ENCODE measurements around the gene AJM1. TPM values are rescaled to one million over a fixed set of nuclear protein-coding genes. Genes with fewer than 3 reads are reported as not detected.

AJM1 gene
- total and polyA plus RNA-seq, 2 donors (not counting 1 experiment from before 2014, with no cell fraction given), result 1.7 to 2.9 TPM

GRCh38 chr9:136794281-136794999 is 47.8 kb upstream of the AJM1 start:
- POLR2A ChIA-PET, result no interaction called here
- ATAC-seq (ENCODE audit: low read depth) (no peak), DNase-seq (no peak)
- Mint-ChIP-seq H3K9me3 (ENCODE audit: insufficient read depth) (no peaks in the 10 kb centered on the region), H3K4me3 (no peak overlapping the region), H3K27ac (no peak overlapping the region), H3K27me3 (peaks cover 6% of the 10 kb centered on the region), H3K4me1 (peaks cover 20% of the 10 kb centered on the region)
- Histone ChIP-seq H3K27me3 (replicated peaks in 1 of 4; ENCODE audit: control extremely low read depth in 1 of 4, control insufficient read depth in 3 of 4, insufficient read depth in 4 of 4, low read length in 3 of 4) (peaks cover 0 to 16% (median 8%) of the 10 kb centered on the region in 4 experiments), H3K4me2 (replicated peaks; ENCODE audit: low read depth, low read length, poor library complexity, severe bottlenecking) (no peak overlapping the region), H3K4me3 (ENCODE audit: control extremely low read depth in 1 of 5, extremely low read depth in 1 of 5, insufficient read depth in 1 of 5, low read depth in 2 of 5, low read length in 4 of 5) (no peak overlapping the region), H4K20me1 (ENCODE audit: control insufficient read depth, insufficient read depth, low read length, poor library complexity, severe bottlenecking) (peaks cover 12% of the 10 kb centered on the region), H3K9me3 (ENCODE audit: control extremely low read depth in 1 of 3, control insufficient read depth in 2 of 3, insufficient read depth in 1 of 3, low read length in 2 of 3) (no peaks in the 10 kb centered on the region), H3K79me2 (ENCODE audit: control insufficient read depth, insufficient read depth, low read length) (peaks cover 4% of the 10 kb centered on the region), H2AFZ (ENCODE audit: insufficient read depth, low read depth, low read length, poor library complexity, severe bottlenecking) (no peak overlapping the region), H3K27ac (ENCODE audit: low read length in 2 of 2) (no peak overlapping the region), H3K4me1 (ENCODE audit: control insufficient read depth in 2 of 2, insufficient read depth in 2 of 2, low read length in 2 of 2) (peaks cover 24 to 30% of the 10 kb centered on the region in 2 donors), H3K9ac (ENCODE audit: low read length) (no peak overlapping the region), H3K36me3 (replicated peaks in 1 of 2; ENCODE audit: control extremely low read depth in 1 of 2, control insufficient read depth in 1 of 2, extremely low read depth in 1 of 2, insufficient read depth in 2 of 2, low read length in 1 of 2) (peaks cover 0 to 4% of the 10 kb centered on the region in 2 experiments)
- no peak for TF ChIP-seq EZH2 (IDR thresholded peaks at IDR 0.05; ENCODE audit: borderline replicate concordance, insufficient read depth, low read depth, low read length, poor library complexity, severe bottlenecking)
- TF ChIP-seq CTCF (IDR thresholded peaks at IDR 0.05), result no peak
- intact Hi-C loops (cut with micrococcal nuclease), result loop anchor here (10.0 kb wide), 1 partner anchor 660 kb away; the partner anchor contains the start of gene NSMF
- CTCF ChIA-PET, result interaction anchor here (0.7 to 10.5 kb wide), 7 partner anchors 11 to 252 kb away, joined by 3 to 106 read pairs (median 4); partner anchors contain the start of genes AJM1 and RABL6
- WGBS (ENCODE audit: insufficient coverage), result 97% methylated on average over 11 of the region's 14 CpGs

GRCh38 chr9:136795000-136795348 is 47.3 kb upstream of the AJM1 start:
- no peak overlapping the region for H3K9ac ChIP-seq (ENCODE audit: low read length)
- H3K9me3 Mint-ChIP-seq (ENCODE audit: insufficient read depth), result no peaks in the 10 kb centered on the region
- peaks cover 27 to 35% of the 10 kb centered on the region in 2 donors for H3K4me1 ChIP-seq (ENCODE audit: control insufficient read depth in 2 of 2, insufficient read depth in 2 of 2, low read length in 2 of 2)
- no peak overlapping the region for H3K4me3 ChIP-seq (ENCODE audit: control extremely low read depth in 1 of 5, extremely low read depth in 1 of 5, insufficient read depth in 1 of 5, low read depth in 2 of 5, low read length in 4 of 5)
- intact Hi-C loops (cut with micrococcal nuclease), result loop anchor here (10.0 kb wide), 1 partner anchor 660 kb away; the partner anchor contains the start of gene NSMF
- H3K4me3 Mint-ChIP-seq, result no peak overlapping the region
- DNase-seq (no peak), ATAC-seq (ENCODE audit: low read depth) (no peak)
- H3K4me1 Mint-ChIP-seq, result peaks cover 21% of the 10 kb centered on the region
- H3K9me3 ChIP-seq (ENCODE audit: control extremely low read depth in 1 of 3, control insufficient read depth in 2 of 3, insufficient read depth in 1 of 3, low read length in 2 of 3), result no peaks in the 10 kb centered on the region
- 77% methylated on average over 4 of the region's 6 CpGs for WGBS (ENCODE audit: insufficient coverage)
- peaks cover 4% of the 10 kb centered on the region for H3K79me2 ChIP-seq (ENCODE audit: control insufficient read depth, insufficient read depth, low read length)
- peaks cover 0 to 4% of the 10 kb centered on the region in 2 experiments for H3K36me3 ChIP-seq (replicated peaks in 1 of 2; ENCODE audit: control extremely low read depth in 1 of 2, control insufficient read depth in 1 of 2, extremely low read depth in 1 of 2, insufficient read depth in 2 of 2, low read length in 1 of 2)
- no peak for TF ChIP-seq EZH2 (IDR thresholded peaks at IDR 0.05; ENCODE audit: borderline replicate concordance, insufficient read depth, low read depth, low read length, poor library complexity, severe bottlenecking)
- peaks cover 6% of the 10 kb centered on the region for H3K27me3 Mint-ChIP-seq
- H2AFZ ChIP-seq (ENCODE audit: insufficient read depth, low read depth, low read length, poor library complexity, severe bottlenecking), result no peak overlapping the region
- H3K27ac ChIP-seq (ENCODE audit: low read length in 2 of 2), result no peak overlapping the region
- CTCF ChIA-PET, result interaction anchor here (10.5 kb wide), 1 partner anchor 240 kb away, joined by 106 read pairs; no protein-coding TSS in a partner anchor
- H3K27me3 ChIP-seq (replicated peaks in 1 of 4; ENCODE audit: control extremely low read depth in 1 of 4, control insufficient read depth in 3 of 4, insufficient read depth in 4 of 4, low read length in 3 of 4), result peaks cover 0 to 18% (median 9%) of the 10 kb centered on the region in 4 experiments
- POLR2A ChIA-PET, result no interaction called here
- peaks cover 12% of the 10 kb centered on the region for H4K20me1 ChIP-seq (ENCODE audit: control insufficient read depth, insufficient read depth, low read length, poor library complexity, severe bottlenecking)
- no peak overlapping the region for H3K27ac Mint-ChIP-seq
- no peak overlapping the region for H3K4me2 ChIP-seq (replicated peaks; ENCODE audit: low read depth, low read length, poor library complexity, severe bottlenecking)
